ENCODE results near the gene HOOK1.
"Not testable (repeated sequence)": the region's sequence is repeated elsewhere in the genome, so short reads cannot be mapped to it uniquely, and the experiment has no call there.

Gene HOOK1

GRCh38 chr1:59897165-59897564 is 82.4 kb downstream of the HOOK1 start:
- DNase-seq = no peak

- no peak for DNase-seq
Measured at GRCh38 chr1:59898927-59899326, 84.2 kb downstream of the HOOK1 start.

- no peak for DNase-seq
Measured at GRCh38 chr1:59900640-59901039, 85.9 kb downstream of the HOOK1 start.

- no peak for DNase-seq
Measured at GRCh38 chr1:59901770-59902388, 87.1 kb downstream of the HOOK1 start.

- DNase-seq = no peak
Measured at GRCh38 chr1:59903141-59903754, 88.5 kb downstream of the HOOK1 start.

- DNase-seq = no peak
Measured at GRCh38 chr1:59906931-59907330, 92.2 kb downstream of the HOOK1 start.

GRCh38 chr1:59908084-59908483 is 93.3 kb downstream of the HOOK1 start:
- no peak for DNase-seq

GRCh38 chr1:59908682-59909081 is 93.9 kb downstream of the HOOK1 start:
- no peak for DNase-seq

GRCh38 chr1:59914791-59915286 is 100.1 kb downstream of the HOOK1 start:
- DNase-seq = not testable (repeated sequence)

- DNase-seq = no peak
Measured at GRCh38 chr1:59915516-59915915, 100.8 kb downstream of the HOOK1 start.

- no peak for DNase-seq
Measured at GRCh38 chr1:59917026-59917784, 102.5 kb downstream of the HOOK1 start.

- DNase-seq = no peak
Measured at GRCh38 chr1:59917785-59918180, 103.0 kb downstream of the HOOK1 start.

GRCh38 chr1:59919746-59920145 is 105.0 kb downstream of the HOOK1 start:
- DNase-seq = no peak

- not testable (repeated sequence) for DNase-seq
Measured at GRCh38 chr1:59921258-59921899, 106.6 kb downstream of the HOOK1 start.

- DNase-seq = no peak
Measured at GRCh38 chr1:59924653-59925052, 109.9 kb downstream of the HOOK1 start.
